ENCODE results near the gene SPTB.

The SPTB gene

GRCh38 chr14:64875350-64875749 is 4.4 kb downstream of the SPTB start:
- TF ChIP-seq CTCF (IDR thresholded peaks at IDR 0.05; ENCODE audit: extremely low read depth, insufficient read depth, missing control alignments) = no peak
- DNase-seq (ENCODE audit: low spot score) = no peak
- in situ Hi-C loops (cut with MboI; ENCODE audit: low pct_unique_long_range_greater_than_20kb, low sequenced_read_pairs, unreplicated experiment) = no loop called here

- DNase-seq (ENCODE audit: low spot score) = no peak
- in situ Hi-C loops (cut with MboI; ENCODE audit: low pct_unique_long_range_greater_than_20kb, low sequenced_read_pairs, unreplicated experiment) = no loop called here
- no peak for TF ChIP-seq CTCF (IDR thresholded peaks at IDR 0.05; ENCODE audit: extremely low read depth, insufficient read depth, missing control alignments)
These were observed 6.0 kb downstream of the SPTB start for GRCh38 chr14:64873506-64874219.

- no peak for TF ChIP-seq CTCF (IDR thresholded peaks at IDR 0.05; ENCODE audit: extremely low read depth, insufficient read depth, missing control alignments)
- no peak for DNase-seq (ENCODE audit: low spot score)
- in situ Hi-C loops (cut with MboI; ENCODE audit: low pct_unique_long_range_greater_than_20kb, low sequenced_read_pairs, unreplicated experiment) = no loop called here
These were observed 8.4 kb downstream of the SPTB start for GRCh38 chr14:64871344-64871743.

- in situ Hi-C loops (cut with MboI; ENCODE audit: low pct_unique_long_range_greater_than_20kb, low sequenced_read_pairs, unreplicated experiment) = no loop called here
- no peak for TF ChIP-seq CTCF (IDR thresholded peaks at IDR 0.05; ENCODE audit: extremely low read depth, insufficient read depth, missing control alignments)
- no peak for DNase-seq (ENCODE audit: low spot score)
These were observed 9.5 kb downstream of the SPTB start for GRCh38 chr14:64870160-64870559.

GRCh38 chr14:64868841-64869240 is 10.9 kb downstream of the SPTB start:
- in situ Hi-C loops (cut with MboI; ENCODE audit: low pct_unique_long_range_greater_than_20kb, low sequenced_read_pairs, unreplicated experiment) = no loop called here
- no peak for TF ChIP-seq CTCF (IDR thresholded peaks at IDR 0.05; ENCODE audit: extremely low read depth, insufficient read depth, missing control alignments)
- no peak for DNase-seq (ENCODE audit: low spot score)

- TF ChIP-seq CTCF (IDR thresholded peaks at IDR 0.05; ENCODE audit: extremely low read depth, insufficient read depth, missing control alignments) = no peak
- in situ Hi-C loops (cut with MboI; ENCODE audit: low pct_unique_long_range_greater_than_20kb, low sequenced_read_pairs, unreplicated experiment) = no loop called here
- no peak for DNase-seq (ENCODE audit: low spot score)
These were observed 11.3 kb downstream of the SPTB start for GRCh38 chr14:64868379-64868778.
